Measurements from ENCODE around the gene ZNF385D. TPM values are rescaled to one million over a fixed set of nuclear protein-coding genes. Genes with fewer than 3 reads are reported as not detected.

ZNF385D gene
- total RNA-seq, 1 experiment from 2014 or later: 9.6 TPM

DNA sequence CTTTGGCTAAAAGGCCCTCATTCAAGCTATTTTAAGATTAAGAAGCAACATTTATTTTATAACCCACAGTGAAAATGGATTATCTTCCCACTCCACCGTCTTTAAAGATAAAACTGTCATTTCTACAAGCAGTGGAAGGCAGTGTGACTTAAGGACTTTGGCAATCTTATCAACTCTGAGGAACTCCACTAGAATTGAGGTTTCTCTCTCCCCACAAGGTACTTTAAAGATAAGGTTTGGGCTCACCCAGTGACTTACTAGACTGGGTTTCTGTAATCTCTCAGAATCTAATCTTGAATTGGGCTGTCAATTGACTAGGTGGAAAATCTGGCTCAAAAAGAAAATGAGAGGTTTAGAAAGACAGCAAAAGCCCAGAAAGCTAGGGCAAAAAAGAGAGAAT is 21.7 kb downstream of the ZNF385D start (continued):
- TF ChIP-seq, protein P1, sequence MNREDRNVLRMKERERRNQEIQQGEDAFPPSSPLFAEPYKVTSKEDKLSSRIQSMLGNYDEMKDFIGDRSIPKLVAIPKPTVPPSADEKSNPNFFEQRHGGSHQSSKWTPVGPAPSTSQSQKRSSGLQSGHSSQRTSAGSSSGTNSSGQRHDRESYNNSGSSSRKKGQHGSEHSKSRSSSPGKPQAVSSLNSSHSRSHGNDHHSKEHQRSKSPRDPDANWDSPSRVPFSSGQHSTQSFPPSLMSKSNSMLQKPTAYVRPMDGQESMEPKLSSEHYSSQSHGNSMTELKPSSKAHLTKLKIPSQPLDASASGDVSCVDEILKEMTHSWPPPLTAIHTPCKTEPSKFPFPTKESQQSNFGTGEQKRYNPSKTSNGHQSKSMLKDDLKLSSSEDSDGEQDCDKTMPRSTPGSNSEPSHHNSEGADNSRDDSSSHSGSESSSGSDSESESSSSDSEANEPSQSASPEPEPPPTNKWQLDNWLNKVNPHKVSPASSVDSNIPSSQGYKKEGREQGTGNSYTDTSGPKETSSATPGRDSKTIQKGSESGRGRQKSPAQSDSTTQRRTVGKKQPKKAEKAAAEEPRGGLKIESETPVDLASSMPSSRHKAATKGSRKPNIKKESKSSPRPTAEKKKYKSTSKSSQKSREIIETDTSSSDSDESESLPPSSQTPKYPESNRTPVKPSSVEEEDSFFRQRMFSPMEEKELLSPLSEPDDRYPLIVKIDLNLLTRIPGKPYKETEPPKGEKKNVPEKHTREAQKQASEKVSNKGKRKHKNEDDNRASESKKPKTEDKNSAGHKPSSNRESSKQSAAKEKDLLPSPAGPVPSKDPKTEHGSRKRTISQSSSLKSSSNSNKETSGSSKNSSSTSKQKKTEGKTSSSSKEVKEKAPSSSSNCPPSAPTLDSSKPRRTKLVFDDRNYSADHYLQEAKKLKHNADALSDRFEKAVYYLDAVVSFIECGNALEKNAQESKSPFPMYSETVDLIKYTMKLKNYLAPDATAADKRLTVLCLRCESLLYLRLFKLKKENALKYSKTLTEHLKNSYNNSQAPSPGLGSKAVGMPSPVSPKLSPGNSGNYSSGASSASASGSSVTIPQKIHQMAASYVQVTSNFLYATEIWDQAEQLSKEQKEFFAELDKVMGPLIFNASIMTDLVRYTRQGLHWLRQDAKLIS (CRISPR knock-in tag; IDR thresholded peaks at IDR 0.05; ENCODE audit: borderline replicate concordance): no peak
- TF ChIP-seq FOXK1 (CRISPR knock-in tag; IDR thresholded peaks at IDR 0.05): no peak
- TF ChIP-seq, protein P2, sequence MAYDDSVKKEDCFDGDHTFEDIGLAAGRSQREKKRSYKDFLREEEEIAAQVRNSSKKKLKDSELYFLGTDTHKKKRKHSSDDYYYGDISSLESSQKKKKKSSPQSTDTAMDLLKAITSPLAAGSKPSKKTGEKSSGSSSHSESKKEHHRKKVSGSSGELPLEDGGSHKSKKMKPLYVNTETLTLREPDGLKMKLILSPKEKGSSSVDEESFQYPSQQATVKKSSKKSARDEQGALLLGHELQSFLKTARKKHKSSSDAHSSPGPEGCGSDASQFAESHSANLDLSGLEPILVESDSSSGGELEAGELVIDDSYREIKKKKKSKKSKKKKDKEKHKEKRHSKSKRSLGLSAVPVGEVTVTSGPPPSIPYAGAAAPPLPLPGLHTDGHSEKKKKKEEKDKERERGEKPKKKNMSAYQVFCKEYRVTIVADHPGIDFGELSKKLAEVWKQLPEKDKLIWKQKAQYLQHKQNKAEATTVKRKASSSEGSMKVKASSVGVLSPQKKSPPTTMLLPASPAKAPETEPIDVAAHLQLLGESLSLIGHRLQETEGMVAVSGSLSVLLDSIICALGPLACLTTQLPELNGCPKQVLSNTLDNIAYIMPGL (CRISPR knock-in tag; IDR thresholded peaks at IDR 0.05): no peak
- TF ChIP-seq ZNF232 (CRISPR knock-in tag; IDR thresholded peaks at IDR 0.05): no peak
- TF ChIP-seq, protein P3, sequence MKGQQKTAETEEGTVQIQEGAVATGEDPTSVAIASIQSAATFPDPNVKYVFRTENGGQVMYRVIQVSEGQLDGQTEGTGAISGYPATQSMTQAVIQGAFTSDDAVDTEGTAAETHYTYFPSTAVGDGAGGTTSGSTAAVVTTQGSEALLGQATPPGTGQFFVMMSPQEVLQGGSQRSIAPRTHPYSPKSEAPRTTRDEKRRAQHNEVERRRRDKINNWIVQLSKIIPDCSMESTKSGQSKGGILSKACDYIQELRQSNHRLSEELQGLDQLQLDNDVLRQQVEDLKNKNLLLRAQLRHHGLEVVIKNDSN (CRISPR knock-in tag; IDR thresholded peaks at IDR 0.05): no peak
- no peak for TF ChIP-seq TCF7 (CRISPR knock-in tag; IDR thresholded peaks at IDR 0.05; ENCODE audit: low read depth)
- TF ChIP-seq ESRRA (CRISPR knock-in tag; IDR thresholded peaks at IDR 0.05; ENCODE audit: borderline replicate concordance): no peak
- TF ChIP-seq ATF2 (CRISPR knock-in tag; IDR thresholded peaks at IDR 0.05; ENCODE audit: borderline replicate concordance, low read depth): no peak

DNA sequence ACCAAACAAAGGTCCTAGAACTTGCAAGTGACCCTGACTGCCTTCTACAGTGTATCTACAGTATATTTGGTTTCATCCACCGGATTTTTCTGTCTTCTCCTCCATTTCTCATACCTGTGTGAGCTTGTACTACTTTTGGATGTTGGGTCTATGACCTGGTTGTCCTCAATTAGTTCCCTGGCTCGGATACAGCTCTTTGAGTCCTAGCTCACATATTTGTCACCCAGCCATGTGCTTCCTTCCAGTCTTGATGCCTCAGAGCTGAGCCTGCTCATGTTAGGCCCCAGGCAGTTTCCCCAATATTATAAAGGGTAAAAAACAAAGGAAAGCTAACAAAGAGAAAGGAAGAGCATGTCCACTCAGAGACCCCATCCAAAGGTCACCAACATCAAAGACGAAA is 28.2 kb downstream of the ZNF385D start:
- H3K36me3 Mint-ChIP-seq: no peaks in the 10 kb centered on the region
- H3K4me3 Mint-ChIP-seq: no peak overlapping the region
- H3K27ac Mint-ChIP-seq: no peak overlapping the region
- ChIA-PET POLR2A (no interaction called here), CTCF (no interaction called here)
- ATAC-seq (no peak), DNase-seq (ENCODE audit: low spot score) (no peak)
- peaks cover 35% of the 10 kb centered on the region for H3K4me1 Mint-ChIP-seq
- peaks cover 13% of the 10 kb centered on the region for H3K9me3 Mint-ChIP-seq
- no peaks in the 10 kb centered on the region for H3K27me3 Mint-ChIP-seq (ENCODE audit: low read depth)
- TF ChIP-seq, protein P4, sequence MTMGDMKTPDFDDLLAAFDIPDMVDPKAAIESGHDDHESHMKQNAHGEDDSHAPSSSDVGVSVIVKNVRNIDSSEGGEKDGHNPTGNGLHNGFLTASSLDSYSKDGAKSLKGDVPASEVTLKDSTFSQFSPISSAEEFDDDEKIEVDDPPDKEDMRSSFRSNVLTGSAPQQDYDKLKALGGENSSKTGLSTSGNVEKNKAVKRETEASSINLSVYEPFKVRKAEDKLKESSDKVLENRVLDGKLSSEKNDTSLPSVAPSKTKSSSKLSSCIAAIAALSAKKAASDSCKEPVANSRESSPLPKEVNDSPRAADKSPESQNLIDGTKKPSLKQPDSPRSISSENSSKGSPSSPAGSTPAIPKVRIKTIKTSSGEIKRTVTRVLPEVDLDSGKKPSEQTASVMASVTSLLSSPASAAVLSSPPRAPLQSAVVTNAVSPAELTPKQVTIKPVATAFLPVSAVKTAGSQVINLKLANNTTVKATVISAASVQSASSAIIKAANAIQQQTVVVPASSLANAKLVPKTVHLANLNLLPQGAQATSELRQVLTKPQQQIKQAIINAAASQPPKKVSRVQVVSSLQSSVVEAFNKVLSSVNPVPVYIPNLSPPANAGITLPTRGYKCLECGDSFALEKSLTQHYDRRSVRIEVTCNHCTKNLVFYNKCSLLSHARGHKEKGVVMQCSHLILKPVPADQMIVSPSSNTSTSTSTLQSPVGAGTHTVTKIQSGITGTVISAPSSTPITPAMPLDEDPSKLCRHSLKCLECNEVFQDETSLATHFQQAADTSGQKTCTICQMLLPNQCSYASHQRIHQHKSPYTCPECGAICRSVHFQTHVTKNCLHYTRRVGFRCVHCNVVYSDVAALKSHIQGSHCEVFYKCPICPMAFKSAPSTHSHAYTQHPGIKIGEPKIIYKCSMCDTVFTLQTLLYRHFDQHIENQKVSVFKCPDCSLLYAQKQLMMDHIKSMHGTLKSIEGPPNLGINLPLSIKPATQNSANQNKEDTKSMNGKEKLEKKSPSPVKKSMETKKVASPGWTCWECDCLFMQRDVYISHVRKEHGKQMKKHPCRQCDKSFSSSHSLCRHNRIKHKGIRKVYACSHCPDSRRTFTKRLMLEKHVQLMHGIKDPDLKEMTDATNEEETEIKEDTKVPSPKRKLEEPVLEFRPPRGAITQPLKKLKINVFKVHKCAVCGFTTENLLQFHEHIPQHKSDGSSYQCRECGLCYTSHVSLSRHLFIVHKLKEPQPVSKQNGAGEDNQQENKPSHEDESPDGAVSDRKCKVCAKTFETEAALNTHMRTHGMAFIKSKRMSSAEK (CRISPR knock-in tag; IDR thresholded peaks at IDR 0.05; ENCODE audit: borderline replicate concordance): no peak
- TF ChIP-seq CREM (CRISPR knock-in tag; IDR thresholded peaks at IDR 0.05): no peak
- no peak for TF ChIP-seq TEAD4 (CRISPR knock-in tag; IDR thresholded peaks at IDR 0.05)
- no peak for TF ChIP-seq E2F5 (CRISPR knock-in tag; IDR thresholded peaks at IDR 0.05)
- TF ChIP-seq, protein P5, sequence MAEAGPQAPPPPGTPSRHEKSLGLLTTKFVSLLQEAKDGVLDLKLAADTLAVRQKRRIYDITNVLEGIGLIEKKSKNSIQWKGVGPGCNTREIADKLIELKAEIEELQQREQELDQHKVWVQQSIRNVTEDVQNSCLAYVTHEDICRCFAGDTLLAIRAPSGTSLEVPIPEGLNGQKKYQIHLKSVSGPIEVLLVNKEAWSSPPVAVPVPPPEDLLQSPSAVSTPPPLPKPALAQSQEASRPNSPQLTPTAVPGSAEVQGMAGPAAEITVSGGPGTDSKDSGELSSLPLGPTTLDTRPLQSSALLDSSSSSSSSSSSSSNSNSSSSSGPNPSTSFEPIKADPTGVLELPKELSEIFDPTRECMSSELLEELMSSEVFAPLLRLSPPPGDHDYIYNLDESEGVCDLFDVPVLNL (CRISPR knock-in tag; IDR thresholded peaks at IDR 0.05; ENCODE audit: borderline replicate concordance, low read depth): no peak
- no peak for TF ChIP-seq FOXK1 (CRISPR knock-in tag; IDR thresholded peaks at IDR 0.05)
- TF ChIP-seq TEAD1 (CRISPR knock-in tag; IDR thresholded peaks at IDR 0.05): no peak
- no peak for TF ChIP-seq SMAD3 (CRISPR knock-in tag; IDR thresholded peaks at IDR 0.05; ENCODE audit: borderline replicate concordance)
- TF ChIP-seq RORB (CRISPR knock-in tag; IDR thresholded peaks at IDR 0.05): no peak
- no peak for TF ChIP-seq NFE2L1 (CRISPR knock-in tag; IDR thresholded peaks at IDR 0.05)
- TF ChIP-seq PRDM15 (CRISPR knock-in tag; IDR thresholded peaks at IDR 0.05): no peak
